Measurements from ENCODE around the gene GTF3C1.
A peak's percentile ranks its signal among the peaks of the same experiment; 100 is the strongest.

The GTF3C1 gene

DNA sequence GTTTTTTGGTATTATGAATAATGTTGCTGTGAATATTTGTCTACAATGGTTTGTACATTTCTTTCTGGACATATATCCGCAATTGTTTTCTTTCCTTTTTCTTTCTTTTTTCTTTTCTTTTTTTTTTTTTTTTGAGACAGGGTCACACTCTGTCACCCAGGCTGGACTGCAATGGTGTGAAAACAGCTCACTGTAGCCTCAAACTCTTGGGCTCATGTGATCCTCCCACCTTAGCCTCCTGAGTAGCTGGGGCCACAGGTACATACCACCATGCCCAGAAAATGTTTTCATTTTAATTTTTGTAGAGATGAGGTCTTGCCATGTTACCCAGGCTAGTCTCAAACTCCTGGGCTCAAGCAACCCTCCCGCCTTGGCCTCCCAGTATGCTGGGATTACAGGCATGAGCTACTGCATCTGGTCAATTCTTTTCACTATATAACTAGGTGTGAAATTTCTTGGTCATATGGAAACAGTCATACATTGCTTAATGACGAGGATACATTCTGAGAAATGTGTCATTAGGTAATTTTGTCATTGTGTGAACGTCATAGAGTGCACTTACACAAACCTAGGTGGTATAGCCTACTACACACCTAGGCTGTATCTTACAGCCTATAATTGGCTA, 132.6 kb downstream of the GTF3C1 start:
- H3K9me3 Mint-ChIP-seq = peaks cover 23% of the 10 kb centered on the region
- no peaks in the 10 kb centered on the region for H3K27me3 Mint-ChIP-seq
- peak overlapping the region; percentile 39 for H3K27ac Mint-ChIP-seq
- H3K4me3 Mint-ChIP-seq = no peak overlapping the region
- H3K36me3 Mint-ChIP-seq (ENCODE audit: low read depth) = peaks cover 86% of the 10 kb centered on the region
- H3K4me1 Mint-ChIP-seq (ENCODE audit: low read depth) = peaks cover 78% of the 10 kb centered on the region

GRCh38 chr16:27414788-27415431, 134.8 kb downstream of the GTF3C1 start:
- no peaks in the 10 kb centered on the region for H3K27me3 Mint-ChIP-seq
- H3K36me3 Mint-ChIP-seq (ENCODE audit: low read depth) = peaks cover 86% of the 10 kb centered on the region
- peaks cover 84% of the 10 kb centered on the region for H3K4me1 Mint-ChIP-seq (ENCODE audit: low read depth)
- H3K9me3 Mint-ChIP-seq = peaks cover 12% of the 10 kb centered on the region
- H3K27ac Mint-ChIP-seq = no peak overlapping the region
- peak overlapping the region; percentile 12 for H3K4me3 Mint-ChIP-seq

DNA sequence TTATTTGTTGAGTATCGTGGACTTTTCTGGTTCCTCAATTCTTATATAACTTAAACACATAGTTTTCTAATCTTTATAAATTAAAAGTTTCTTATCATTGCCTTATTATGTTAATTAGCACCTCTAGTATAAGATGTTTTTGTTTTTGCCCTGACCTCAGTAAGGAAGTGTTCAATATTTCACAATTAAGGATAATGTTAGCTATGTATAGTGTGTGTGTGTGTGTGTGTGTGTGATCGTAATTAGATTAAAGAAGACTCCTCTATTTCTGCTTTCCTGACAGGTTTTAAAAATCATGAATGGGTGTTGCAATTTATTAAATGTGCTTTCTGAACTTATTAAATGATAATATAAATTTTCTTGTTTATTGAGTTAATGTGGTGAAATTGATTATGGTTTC, 135.8 kb downstream of the GTF3C1 start:
- H3K4me3 Mint-ChIP-seq = peak overlapping the region; percentile 8

GRCh38 chr16:27410761-27411160, 139.0 kb downstream of the GTF3C1 start:
- Mint-ChIP-seq H3K27ac (peak overlapping the region; percentile 87), H3K9me3 (peaks cover 9% of the 10 kb centered on the region), H3K4me1 (ENCODE audit: low read depth) (peaks cover 98% of the 10 kb centered on the region), H3K36me3 (ENCODE audit: low read depth) (peaks cover 96% of the 10 kb centered on the region), H3K27me3 (no peaks in the 10 kb centered on the region), H3K4me3 (peak overlapping the region; percentile 64)

More for the DNA sequence above, 135.8 kb downstream of the GTF3C1 start:
- Mint-ChIP-seq H3K9me3 (peaks cover 9% of the 10 kb centered on the region), H3K27ac (no peak overlapping the region), H3K4me1 (ENCODE audit: low read depth) (peaks cover 85% of the 10 kb centered on the region), H3K36me3 (ENCODE audit: low read depth) (peaks cover 86% of the 10 kb centered on the region), H3K27me3 (no peaks in the 10 kb centered on the region)

Measured in stimulated activated naive CD8-positive, alpha-beta T cell treated with anti-CD3 and anti-CD28 coated beads, Interleukin-15, Interleukin-2, amounts not matched to agents 100 ng/mL and 50 ng/mL, for 24 hours (primary cell).